Stimulated activated CD8-positive, alpha-beta memory T cell treated with anti-CD3 and anti-CD28 coated beads, Interleukin-12 subunit alpha, Interleukin-12 subunit beta, amount 100 ng/mL, for 1 hour (primary cell): ENCODE results near the gene KAT7.

ENCODE experiments used
- DNase-seq: peaks from one replicate; pipeline ENCODE4 v3.0.0-alpha.2; 2020; ENCODE audit warnings: low read depth

The KAT7 gene

DNA sequence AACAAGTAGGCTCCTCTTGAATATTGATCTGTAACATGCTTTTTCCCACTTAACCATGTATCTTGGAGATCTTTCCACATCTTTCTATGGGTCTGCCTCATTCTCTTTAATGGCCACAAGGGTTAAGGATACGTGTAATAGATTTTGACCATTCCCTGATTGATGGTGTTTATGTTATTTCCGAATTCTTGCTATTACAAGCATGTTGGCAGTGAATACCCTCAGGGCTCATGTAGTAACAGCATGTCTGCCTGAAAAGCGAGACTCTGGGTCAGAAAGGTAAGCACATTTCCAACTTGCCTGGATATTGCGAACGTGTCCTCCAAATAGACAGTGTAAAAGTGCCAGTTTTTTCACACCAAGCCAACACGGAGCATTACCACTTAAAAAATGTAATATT, 54.4 kb downstream of the KAT7 start:
- DNase-seq, result no peak

DNA sequence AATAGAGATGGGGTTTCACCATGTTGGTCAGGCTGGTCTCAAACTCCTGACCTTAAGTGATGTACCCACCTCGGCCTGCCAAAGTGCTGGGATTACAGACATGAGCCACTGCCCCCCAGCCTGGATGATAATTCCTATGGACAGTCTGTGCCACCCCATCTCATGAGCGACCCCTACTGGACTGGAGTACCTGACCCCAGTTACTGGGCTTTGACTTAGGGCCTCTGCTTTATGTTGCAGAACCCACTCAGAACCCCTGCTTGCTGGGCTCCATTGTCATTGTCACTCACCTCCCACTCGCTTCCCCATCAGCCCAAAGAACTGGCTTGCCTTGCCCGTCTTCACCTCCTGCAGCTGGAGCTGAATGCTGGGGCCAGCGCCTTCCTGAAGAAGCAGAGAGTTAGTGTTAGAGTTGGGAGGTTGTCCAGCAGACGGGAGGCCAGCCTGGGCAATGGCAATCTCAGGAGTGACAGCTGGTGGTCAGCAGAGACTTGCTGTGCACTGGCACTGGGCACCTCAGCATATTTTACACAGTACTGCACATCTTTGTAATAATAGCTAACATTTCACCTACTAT, 55.4 kb downstream of the KAT7 start:
- no peak for DNase-seq

DNA sequence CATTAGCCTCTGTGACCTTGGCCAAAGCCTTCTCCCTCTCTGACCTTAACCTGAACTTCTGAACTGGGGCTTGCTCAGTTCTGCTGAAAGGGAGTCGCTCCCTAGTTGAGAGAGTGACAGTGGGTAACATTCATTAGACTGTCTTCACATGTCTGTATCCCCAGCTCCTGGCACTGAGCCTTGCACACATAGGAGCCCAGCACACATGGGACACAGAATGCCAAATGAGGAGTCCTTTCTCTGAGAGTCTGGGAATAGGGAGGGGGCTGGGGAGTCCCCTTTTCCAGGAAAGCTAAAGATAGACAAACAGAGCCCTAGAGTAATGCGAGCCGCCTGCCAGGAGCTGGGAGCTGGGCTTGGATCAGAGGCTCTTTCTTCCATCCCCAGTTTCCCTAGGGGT, 56.8 kb downstream of the KAT7 start:
- DNase-seq, result no peak

DNA sequence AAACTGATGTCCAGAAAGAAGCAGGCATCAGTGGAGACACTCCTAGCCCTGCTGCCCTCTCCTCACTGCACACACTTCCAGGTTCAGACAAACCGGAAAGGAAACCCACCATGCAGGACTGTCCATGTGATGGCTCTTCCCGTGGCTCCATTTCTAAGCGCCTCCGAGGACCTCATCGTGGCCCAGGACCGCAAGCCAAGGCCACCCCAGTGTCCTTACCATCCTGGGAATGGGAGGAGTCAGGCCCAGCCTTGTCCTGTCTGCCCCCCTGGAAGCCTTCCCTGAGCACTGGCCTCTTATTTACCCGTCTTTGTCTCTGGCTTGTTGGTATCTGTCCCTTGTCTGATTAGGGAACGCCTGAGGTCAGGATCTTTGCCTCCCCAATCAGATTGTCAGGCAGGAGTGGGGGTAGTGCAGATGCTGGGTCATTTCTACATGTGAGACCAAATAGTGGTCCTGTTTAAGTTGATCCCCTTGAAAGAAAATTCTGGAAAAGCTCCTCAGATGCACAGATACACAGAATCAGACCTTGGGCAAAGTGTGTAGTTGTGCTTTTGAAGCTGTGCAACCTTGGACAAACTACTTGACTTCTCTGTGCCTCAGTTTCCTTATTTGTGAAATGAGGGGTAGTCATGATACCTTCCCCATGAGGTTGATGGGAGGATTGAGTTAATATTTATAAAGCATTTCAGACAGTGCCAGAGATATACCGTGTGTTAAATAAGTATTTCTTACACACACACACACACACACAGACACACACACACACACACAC, 58.6 kb downstream of the KAT7 start:
- no peak for DNase-seq

DNA sequence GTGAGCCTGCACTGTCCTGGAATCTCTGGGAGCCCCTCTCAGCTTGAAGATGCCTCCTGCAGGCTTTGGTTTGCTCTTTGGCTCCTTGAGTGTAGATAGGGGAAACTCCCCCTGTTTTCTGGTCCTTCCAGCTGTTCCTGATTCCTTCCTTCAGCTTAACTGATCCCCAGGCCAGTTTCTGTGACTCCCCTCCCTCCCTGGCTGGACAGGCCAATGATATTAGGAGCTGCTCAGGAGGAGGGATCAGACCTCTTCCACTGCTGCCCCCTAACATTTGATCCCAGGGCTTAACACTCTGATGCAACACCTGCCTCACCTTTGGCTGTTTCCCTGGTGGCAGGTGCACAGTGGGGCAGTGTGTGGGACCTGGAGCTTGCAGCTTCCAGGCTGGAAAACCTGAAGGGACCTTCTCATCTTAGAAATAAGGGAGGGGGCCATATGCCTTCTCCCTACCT, 59.6 kb downstream of the KAT7 start, which contains the start of gene TAC4:
TSS of gene TAC4 (minus strand) at position 51 of the 455 bp plus-strand sequence. CDS start 52 bp downstream, outside the sequence.
- no peak for DNase-seq

DNA sequence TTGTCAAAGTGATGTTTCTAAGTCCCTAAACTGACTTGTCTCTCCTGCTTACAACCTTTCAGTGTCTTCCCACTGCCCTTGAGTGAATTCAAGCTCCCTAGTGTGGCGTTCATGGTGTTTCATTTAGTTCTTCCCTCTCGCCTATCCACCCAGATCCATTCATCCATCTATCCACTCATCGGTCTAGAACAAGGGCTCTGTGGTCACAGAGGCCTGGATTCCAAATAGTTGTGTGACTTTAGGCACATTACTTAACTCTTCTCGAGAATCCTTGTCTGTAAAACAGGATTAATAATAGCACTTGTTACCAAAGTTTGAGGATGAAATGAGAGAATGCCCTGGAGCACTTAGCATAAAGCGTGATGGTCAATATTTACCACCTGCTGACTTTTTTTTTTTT, 60.3 kb downstream of the KAT7 start:
- DNase-seq, result no peak

DNA sequence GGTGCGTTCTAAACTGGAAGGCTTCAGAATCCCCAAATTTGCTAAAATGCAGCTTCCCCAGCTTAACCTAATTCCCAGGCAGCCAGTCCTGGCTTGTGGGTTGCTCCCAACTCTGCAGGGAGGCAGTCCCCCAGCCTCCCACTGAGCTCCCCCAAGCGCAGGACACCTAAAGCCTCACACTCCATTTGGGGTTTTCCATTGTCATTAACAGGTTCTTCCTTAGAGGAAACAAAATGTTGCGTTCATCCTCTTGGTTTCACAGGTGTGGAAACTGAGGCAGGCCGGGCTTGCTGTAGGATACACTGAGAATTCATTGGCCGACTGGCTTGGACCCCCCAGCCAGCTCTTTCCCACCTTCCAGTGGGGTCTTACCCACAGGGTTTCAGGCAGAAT, 61.7 kb downstream of the KAT7 start:
- DNase-seq, result no peak

DNA sequence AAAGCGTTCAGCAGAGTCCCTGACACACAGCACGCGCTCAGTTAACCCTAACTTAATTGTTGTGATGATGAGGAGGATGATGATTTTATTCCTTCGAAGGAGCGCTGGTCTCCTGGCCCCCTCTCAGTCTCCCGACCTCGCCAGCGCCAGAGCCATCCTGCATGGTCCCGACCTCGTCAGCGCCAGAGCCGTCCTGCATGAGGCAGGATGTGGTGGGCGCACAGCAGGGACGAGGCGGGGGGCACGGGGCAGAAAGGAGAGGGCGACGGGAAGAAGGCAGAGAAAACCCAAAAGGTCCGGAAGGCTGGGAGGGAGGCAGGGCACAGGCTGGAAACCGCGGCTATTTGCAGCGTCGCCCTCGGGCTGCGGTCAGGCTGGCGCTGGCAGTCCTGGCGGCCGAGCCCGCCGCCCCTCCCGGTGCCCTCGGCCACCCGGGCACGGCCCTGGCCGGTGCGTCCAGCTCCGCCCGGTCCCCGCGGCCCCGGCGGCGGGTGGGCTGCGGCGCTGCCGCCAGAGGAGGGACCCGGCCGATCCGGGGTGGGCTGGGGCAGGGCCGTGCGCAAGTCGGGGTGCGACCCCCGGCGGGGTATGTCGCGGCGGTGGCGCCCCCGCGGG, 62.4 kb downstream of the KAT7 start:
- DNase-seq, result no peak

DNA sequence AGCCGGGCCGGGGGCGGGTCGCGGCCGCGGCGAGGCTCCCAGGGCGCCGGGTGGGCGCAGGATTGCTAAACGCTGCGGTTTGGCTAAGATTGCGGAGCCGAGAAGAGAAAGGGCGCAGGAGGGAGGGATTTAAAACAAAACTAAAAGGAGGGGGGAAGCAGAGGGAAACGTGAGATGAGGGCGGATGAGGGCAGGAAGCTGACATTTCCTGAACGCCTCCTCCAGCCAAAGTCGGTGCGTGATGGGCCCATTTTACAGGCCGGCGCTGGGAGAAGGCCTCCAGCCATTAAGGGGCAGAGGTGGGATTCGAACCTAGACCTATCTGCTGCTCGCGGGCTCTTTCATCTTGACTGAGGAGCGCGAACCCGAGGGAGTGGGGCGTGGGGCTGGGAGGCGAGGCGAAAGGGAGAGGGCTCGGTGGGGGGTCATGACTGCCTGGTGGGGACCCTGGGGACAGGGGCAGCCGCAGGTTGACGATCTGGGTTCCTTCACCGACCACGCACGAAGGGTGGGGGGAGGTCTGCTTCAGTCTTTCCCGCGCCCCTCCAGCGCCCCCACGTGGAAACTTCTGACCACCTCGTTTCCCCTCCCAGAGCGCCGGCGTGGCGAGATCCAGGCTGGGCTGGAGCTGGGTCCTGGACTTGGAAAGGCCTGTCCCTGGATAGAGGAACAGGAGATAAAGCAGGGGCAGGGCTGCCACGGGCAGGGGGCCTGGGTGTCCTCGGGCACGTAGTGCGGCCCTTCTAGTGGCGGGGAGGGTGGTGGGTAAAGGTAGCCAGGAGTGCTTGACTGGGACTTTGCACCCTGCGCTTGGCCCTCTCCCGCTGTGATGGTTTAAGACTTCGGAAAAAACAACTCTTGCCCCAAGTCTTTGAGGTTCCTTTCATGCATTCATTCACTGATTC, 63.2 kb downstream of the KAT7 start:
- DNase-seq, result peak; percentile 58

DNA sequence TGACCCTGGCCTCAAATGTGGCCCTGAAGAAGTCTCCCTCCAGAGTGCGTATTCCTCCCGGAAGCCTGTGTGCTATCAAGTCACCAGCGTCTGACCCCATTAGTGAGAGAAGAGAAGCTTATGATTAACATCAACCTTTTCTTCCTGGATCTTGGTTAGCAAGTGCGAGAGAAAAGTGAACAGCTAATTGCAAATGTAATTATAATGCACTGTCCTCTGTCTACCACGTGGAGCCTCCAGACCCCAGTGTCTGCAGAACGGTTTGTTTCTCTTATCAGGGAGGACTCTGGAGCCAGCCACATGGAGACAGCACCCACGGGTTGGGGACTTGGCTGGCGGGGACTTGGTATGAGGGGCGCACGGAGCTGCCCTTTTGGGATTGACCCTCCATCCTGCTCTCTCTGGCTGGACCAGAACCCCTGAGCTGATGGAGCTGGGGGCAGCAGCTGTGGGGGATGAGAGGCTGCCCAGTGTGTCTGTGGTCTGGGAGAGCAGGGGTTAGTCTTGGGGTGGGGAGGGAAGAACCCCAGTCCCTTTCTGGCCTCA, 65.1 kb downstream of the KAT7 start:
- DNase-seq, result no peak

DNA sequence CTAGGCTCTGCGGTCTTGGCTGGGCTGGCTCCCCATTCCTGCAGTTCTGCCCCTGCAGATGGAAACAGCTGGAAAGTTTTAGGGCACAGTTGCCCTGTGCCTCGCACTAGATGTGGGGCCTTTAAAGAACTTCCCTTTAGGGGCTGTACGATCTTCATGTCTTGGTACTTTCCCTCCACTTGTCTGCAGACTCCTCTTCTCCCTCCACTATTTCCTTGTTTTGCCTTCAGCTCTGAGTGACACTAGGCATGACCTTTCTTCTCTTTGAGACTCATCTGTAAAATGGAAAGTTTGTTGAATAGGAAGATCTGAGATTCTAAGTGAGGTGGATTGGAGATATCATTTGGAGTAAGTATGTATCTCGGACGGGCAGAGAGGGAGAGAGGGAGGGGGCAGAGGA, 65.6 kb downstream of the KAT7 start:
- DNase-seq, result no peak

DNA sequence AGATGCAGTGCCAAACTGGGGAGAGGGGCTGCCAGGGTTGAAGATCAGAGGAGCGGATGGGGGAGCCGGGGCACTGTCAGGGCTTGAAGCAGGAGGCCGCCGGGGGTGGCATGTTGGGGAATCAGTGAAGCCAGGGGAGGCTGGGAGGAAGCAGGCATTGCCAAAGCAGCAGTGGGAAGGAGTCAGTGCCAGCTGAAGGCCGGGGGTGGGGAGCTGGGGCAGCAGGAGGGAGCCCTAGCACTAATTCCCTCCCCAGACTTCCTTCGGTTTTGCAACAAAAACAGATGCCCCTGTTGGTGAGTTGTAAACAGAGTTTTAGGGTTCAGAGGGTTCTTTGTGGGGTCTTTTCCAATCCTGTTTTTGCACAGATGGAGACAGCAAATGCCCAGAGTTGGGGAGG, 70.3 kb downstream of the KAT7 start:
- no peak for DNase-seq

DNA sequence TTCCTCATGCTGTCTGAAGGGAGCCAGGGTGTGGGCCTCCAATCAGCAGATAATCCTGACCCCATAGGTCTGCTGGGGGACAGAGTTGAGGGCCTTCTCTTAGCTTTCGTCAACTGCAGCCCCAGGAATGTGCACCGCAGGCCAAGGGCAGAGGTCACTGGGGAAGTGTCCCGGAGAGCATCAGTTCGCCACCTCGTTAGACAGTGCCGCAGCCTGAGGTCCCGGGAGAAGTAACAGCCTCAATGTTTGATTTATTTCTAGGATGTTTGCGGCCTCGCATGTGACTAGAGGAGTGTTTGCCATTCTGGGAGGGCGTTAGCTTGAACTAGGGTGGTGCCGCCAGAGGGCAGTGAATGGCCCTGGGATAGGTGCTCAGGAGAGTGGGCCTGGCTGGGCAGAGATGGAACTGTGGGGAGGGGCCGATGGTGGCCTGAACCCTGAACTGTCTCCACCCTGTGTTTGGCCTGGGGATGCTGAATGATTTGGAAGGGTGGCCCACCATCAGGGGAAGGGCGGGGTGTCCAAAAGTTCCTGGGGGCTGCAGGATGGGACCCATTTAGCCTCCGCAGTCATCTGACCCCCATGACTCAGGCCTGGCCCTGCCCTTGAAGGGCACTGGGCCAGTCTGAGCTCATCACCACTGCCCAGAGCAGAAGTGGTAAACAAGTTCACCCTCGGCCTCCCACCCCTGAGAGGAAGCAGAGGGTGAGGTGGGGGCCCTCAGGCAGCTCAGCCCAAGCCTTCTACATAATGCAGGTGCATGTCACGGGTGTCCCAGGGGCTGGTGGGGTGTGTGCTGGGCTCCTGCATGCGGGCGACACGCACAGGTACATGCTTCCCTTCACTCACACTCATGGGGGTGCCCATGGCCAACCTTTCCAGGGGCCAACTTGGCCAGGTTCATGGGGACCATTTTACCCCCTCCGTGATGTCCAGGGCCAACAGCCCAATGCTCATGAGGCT, 71.8 kb downstream of the KAT7 start:
- DNase-seq, result no peak

DNA sequence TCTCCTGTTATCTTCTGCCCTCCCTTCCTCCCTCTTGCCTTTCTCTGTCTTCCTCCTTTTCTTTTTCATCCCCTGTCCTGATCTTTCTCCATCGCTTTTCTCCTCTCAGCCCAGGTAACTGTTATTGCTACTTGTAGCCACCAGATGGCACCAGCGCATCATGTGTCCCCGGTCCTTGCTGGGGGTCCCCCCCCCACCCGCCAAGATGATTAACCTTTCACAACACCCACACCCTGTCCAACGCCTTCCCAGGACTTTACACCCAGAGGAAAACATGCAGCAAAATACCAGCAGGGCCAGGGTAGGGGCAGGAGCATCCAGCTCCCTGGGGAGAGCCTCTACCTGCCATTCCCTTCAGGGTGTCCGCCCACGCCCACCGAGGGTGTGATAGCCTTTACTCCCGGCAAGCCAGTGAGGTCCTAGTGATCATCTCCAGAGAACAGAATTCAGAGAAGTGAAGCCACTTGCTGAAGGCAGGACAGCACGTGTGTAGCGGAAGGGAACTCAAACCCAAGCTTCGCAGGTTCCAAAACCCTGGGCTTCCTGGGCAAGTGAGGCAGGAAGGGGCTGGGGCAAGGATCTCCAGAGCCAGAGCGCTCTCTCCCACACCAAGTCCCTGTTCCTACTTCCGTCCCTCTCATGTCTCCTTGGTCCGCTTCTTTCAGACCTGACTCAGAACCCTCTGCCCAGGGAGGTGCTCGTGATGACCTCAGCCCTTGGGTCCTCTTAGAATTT, 72.8 kb downstream of the KAT7 start:
- peak; percentile 36 for DNase-seq

DNA sequence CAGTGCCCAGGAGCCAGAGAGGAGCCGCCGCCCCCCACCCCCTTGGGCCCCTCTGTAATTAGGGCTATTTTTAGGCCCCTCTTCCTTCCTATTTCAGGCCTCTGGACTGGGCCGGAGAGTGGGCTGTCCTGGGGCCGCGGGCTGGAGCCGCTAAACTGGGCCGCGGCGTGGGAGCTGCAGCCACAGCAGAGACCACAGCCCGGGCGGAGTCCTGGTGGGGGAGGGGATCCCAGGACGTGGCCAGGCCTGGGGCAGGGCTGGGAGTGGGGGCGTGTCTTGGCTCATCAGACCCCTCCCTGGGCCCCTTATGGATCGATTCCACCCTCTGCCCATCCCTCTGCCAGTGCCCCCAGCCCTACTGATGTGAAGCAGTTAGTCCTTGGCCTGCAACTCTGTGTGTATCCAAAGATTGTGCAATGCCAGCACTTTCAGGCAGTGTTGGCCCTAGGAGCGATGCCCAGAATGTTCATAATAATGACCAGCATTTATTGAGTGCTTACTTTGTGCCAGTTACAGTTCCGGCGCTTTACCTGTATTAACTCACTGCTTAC, 74.4 kb downstream of the KAT7 start:
- no peak for DNase-seq

DNA sequence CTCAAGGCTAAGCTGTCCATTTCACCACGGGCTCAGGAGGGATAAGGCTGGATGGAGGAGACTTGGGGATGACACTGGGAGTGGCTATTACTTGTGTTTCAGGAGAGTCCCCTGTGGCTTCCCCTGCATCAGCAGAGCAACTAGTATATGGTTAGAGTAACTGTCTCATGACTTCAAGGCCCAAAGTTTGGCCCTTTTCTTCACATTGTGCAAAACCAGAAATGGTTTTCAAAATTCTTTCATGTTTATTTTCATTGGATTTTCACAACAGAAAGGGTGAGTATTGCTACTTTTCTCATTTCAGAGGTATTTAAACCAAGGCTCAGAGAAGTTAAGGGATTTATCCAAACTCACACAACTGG, 77.5 kb downstream of the KAT7 start:
- DNase-seq, result no peak

DNA sequence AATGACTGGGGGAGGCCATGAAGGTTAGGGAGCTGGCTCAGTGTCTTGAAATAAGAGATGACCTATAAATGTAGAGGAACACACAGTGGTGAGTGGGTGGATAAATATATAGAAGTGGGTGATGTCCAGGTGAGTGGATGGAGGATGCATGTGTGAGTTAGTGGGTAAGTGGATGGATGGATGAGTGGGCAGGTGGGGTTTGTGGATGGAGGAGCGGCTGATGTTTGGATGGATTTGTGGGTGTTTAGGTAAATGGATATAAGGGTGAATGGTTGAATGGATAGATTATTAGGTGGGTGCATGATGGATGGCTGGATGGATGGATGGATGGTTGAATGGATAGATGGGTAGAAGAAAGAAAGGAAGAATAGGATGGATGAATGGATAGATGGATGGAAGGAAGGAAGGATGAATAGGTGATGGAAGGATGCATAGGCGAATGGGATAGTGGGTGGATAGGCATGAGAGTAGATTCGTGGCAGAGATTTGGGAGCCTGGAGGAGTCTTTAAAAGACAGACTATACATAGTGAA, 78.5 kb downstream of the KAT7 start:
- DNase-seq, result no peak

DNA sequence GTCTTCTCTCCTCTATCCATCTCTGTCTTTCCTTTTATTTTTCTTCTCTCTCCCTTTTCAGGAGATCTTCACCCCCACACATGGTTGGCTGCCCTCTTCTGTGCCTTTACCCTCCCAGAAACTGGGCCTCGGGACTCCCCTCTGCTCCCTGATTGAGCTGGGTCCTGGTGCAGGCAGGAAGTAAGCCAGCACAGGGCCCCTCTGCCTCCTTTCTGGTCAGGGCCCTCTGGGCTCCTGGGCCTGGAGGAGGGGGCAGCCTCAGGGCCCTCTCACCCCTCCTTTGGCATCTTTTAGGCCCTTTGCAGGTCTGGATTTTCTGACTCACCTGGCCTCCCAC, 80.5 kb downstream of the KAT7 start:
- no peak for DNase-seq

DNA sequence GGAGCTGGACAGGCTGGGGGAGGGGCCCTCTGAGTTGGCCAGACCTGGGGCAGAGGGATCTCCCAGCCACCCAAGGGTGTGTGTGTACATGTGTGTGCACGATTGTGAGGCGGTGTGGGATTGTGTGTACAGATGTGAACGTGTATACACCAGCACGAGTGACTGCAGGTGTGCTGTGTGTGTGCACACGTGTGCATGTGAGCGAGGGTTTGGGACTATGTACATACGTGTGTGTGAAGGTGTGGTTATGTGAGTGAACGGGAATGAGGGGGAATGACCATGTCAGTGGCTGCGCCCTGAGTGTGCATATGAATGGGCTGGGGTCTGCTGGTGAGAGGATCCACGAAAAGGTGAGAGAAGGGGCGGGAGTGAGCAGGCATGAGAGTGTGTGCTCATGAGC, 81.8 kb downstream of the KAT7 start:
- no peak for DNase-seq

DNA sequence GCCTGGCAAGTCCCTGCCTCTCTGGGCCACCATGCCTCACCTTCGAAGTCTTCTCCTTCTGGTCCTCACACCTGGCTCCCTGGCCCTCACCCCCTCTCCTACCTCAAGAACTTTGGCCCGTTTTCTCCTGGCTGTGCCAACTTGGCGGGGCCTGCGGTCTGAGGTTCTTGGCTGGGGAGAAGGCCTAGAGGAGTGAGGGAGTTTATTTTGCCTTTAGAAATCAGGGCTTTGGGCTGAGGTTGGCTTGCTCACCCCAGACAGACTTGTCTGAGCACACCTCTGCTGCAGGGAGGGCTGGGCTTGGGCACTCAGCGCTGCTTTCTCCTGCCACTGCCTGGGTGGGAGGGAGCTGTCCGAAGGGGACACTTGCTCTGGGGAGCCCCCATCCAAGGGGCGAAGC, 82.7 kb downstream of the KAT7 start:
- DNase-seq, result no peak
